Measurements from ENCODE around the gene FCMR.

DNA sequence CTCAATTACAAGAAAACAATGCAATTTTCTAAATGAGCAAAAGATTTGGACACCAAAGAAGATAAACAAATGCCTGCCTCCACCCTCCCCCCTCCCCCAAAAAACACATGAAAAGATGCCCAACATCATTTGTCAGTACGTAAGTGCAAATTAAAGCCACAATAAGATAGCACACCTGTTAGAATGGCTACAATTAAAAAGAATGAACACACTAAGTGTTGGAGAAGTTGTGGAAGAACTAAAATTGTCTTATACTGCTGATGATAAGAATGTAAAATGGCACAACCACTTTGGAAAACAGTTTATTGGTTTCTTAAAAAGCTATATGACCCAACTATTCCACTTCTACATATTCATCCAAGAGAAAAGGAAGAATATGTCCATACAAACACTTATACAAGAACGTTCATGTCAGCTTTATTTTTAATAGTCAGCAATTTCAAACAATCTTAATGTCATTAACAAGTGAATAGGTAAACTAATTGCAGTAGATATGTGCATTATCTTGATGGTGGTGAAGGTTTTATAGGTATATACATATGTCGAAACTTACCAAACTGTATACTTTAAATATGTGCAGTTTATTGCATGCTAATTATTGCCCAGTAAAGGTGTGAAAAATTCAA lies 45.9 kb downstream of the FCMR start:
- TF ChIP-seq, protein P1, sequence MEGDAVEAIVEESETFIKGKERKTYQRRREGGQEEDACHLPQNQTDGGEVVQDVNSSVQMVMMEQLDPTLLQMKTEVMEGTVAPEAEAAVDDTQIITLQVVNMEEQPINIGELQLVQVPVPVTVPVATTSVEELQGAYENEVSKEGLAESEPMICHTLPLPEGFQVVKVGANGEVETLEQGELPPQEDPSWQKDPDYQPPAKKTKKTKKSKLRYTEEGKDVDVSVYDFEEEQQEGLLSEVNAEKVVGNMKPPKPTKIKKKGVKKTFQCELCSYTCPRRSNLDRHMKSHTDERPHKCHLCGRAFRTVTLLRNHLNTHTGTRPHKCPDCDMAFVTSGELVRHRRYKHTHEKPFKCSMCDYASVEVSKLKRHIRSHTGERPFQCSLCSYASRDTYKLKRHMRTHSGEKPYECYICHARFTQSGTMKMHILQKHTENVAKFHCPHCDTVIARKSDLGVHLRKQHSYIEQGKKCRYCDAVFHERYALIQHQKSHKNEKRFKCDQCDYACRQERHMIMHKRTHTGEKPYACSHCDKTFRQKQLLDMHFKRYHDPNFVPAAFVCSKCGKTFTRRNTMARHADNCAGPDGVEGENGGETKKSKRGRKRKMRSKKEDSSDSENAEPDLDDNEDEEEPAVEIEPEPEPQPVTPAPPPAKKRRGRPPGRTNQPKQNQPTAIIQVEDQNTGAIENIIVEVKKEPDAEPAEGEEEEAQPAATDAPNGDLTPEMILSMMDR (IDR thresholded peaks at IDR 0.05), result no peak
- TF ChIP-seq POLR2A (IDR thresholded peaks at IDR 0.05; ENCODE audit: low read depth) (no peak), EP300 (IDR thresholded peaks at IDR 0.05) (no peak), POLR2AphosphoS5 (IDR thresholded peaks at IDR 0.05) (no peak)
